GM12865 (cell line): ENCODE data around the gene CTAG1A.
"Not testable (repeated sequence)": the region's sequence is repeated elsewhere in the genome, so short reads cannot be mapped to it uniquely, and the experiment has no call there.

Experiments
- DNase-seq: peaks from one replicate; pipeline ENCODE4 v3.0.0; 2010; ENCODE audit warnings: low read depth
- H3K4me3 ChIP-seq: 2 replicates; pipeline ENCODE4 v1.5.1; 2011; ENCODE audit warnings: mild to moderate bottlenecking, low read depth, low read length, control low read depth
- CTCF ChIP-seq: IDR thresholded peaks from 2 replicates; pipeline ENCODE4 v1.5.1; 2011; ENCODE audit warnings: low read length, control low read depth, low read depth, inconsistent platforms; ENCODE audit not compliant: insufficient read depth; ENCODE audit errors: missing control alignments

CTAG1A gene

GRCh38 chrX:154602766-154603437 lies 18.0 kb downstream of the CTAG1A start:
- TF ChIP-seq CTCF: no peak
- no peak overlapping the region for H3K4me3 ChIP-seq
- DNase-seq: no peak

DNA sequence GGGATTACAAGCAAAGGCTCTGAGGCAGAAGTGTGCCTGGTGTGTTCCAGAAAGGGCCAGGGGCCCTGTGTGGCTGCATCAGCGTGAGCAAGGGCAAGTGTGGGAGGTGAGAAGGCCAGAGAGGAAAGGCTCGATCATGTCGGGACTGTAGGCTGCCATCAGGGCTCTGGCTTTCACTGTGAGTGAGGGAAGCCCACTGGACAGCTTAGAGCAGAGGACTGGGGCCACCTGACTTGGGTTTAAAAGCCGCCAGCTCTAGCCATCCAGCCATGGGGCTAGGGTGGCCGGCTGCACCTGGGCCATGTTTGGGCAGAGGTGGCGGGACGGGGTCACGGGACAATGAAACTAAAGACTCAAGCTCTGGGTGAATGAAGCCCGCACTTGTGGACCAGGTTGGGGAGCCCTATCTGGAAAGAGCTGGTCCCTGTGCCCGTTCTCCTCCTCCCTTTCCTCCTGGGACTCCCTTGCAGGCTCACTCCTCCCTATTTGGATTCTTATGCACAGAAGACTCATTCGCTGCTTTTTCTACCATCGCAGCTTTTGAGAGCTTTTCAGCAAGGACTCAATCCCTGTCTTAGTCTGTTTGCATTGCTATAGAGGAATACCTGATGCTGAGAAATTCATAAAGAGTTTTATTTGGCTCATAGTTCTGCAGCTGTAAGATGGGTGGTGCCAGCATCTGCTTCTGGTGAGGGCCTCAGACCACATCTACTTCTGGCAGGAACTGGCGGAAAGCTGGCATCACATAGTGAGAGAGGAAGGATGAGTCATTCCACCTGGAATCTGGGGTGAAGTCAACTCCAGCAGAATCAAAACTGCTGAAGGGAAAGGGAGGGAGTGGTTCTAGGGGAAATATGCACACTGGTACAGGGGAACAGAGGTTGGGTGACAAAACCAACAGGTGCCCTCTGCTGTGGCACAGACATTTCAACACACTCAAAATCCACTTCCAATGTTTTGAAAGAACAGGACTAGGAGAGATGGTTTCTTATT lies 18.8 kb downstream of the CTAG1A start:
- DNase-seq: no peak
- H3K4me3 ChIP-seq: no peak overlapping the region
- no peak for TF ChIP-seq CTCF

DNA sequence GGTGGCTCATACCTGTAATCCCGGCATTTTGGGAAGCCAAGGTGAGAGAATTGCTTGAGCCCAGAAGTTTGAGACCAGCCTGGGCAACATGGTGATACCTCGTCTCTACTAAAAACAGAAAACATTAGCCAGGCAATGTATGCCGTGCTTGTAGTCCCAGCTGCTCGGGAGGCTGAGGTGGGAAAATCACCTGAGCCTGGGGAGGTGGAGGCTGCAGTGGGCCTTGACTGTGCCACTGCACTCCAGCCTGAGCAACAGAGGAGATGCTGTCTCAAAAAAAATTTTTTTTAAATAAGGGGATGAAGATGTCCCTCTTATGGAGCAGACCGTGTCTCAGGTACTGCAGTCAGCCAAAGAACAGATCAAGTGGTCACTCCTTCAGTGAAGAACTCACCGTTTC lies 20.6 kb downstream of the CTAG1A start:
- H3K4me3 ChIP-seq: no peak overlapping the region
- no peak for TF ChIP-seq CTCF
- no peak for DNase-seq

GRCh38 chrX:154607370-154607769 lies 22.4 kb downstream of the CTAG1A start:
- no peak for TF ChIP-seq CTCF
- DNase-seq: no peak
- no peak overlapping the region for H3K4me3 ChIP-seq

DNA sequence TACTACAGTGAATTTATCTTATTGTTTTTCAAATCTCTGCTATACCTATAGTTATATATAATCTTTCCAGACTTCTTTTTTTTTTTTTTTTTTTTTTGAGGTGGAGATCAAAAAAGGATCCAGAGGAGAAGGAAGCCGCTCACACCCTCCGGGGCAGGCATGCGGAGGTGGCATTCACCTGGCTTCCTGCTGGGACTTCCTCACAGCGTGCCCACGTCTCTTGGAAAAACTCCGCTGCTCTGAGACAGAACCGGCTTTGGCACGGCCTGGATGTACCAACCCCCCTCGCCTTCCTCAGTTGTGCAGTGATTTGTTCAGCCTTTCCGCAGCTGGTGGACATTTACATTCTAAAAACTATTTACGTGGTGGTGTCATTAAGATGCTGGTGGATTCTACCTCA lies 23.0 kb downstream of the CTAG1A start:
- DNase-seq, H3K4me3 ChIP-seq: not testable (repeated sequence)

- not testable (repeated sequence) for DNase-seq, H3K4me3 ChIP-seq
Observed at GRCh38 chrX:154608823-154609222, 23.9 kb downstream of the CTAG1A start.

DNA sequence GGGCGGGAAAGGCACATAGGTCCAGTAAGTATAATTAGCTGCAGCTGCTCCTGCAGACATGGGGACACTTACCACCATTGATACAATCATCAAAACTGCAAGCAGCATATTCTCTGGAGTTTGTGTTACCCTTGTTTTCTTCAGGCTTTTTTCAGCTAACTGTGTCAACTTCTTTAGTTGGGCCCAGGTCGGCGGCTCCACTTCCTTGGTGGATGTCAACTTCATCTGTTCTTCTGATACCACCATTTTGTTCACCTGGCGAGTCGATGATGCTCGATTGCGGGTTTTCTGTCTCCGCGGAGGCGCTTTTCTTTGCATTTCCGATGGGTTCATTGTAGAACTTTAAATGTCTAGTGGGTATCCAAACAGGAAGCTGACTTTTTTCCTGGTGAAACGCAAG lies 26.2 kb downstream of the CTAG1A start:
- not testable (repeated sequence) for DNase-seq, H3K4me3 ChIP-seq

GRCh38 chrX:154613586-154613985 lies 28.7 kb downstream of the CTAG1A start:
- H3K4me3 ChIP-seq, DNase-seq: not testable (repeated sequence)

- DNase-seq, H3K4me3 ChIP-seq: not testable (repeated sequence)
Observed at GRCh38 chrX:154619182-154619581, 34.2 kb downstream of the CTAG1A start, which contains the start of gene CTAG1B. CTAG1B (minus strand) TSS chrX:154619282; CDS start chrX:154619218, 64 bp downstream.

DNA sequence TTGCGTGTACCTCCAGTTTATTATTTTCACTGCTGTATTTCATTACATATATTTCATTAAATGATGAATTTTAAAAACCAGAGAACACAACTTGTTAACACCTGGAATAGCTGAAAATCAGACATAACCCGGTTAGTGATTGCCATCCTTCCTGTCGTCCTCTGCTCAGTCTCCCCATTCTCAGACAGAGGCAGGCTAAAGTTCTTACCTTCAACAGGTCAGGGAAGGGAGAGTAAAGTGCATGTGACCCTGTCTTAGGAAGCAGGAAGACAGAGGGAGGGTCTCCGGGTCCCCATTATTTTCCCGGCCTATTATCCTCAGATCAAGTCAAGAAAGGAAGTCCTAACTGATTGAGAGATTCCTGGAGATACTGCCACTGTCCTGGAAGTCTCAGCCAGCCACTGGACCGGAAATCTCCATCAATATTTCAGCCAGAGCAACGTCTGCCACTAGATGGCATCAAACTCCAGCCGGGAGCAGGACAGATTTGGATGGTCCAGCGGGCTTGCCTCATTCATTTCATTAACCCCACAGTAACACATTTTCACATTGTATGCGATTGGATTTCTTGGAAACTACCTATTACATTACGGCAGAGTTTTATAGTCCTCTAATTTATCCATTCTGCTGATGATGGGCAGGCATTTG lies 36.0 kb downstream of the CTAG1A start:
- not testable (repeated sequence) for H3K4me3 ChIP-seq, DNase-seq

DNA sequence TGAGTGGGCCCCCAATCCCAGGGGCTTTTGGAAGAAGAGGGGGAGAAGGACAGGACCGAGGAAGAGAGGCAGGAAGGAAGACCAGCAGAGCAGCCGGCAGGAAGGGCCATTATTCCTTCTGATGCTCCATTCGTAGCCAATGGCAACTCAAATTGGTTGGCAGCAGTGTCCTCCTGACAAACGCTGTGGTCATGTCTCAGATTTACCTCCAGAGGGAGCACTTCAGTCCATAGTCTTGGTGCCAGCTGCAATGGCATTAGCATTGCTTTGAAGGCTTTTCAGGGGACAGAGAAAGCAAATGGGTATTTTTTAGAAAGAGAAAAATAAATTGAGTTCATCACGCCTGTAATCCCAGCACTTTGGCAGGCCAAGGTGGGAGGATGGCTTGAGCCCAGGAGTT lies 44.0 kb downstream of the CTAG1A start:
- H3K4me3 ChIP-seq, DNase-seq: not testable (repeated sequence)

- not testable (repeated sequence) for DNase-seq, H3K4me3 ChIP-seq
Observed at GRCh38 chrX:154630949-154631348, 46.0 kb downstream of the CTAG1A start.

- not testable (repeated sequence) for H3K4me3 ChIP-seq, DNase-seq
Observed at GRCh38 chrX:154633661-154634060, 48.7 kb downstream of the CTAG1A start.
